ENCODE data around the gene RDH5.

Gene RDH5

GRCh38 chr12:55720071-55720564 lies at the start of gene RDH5:
Gene RDH5 (plus strand): TSS chr12:55720393. CDS start chr12:55721185, 792 bp downstream.
- no peak within 1 kb of the TSS for H3K4me3 ChIP-seq (ENCODE audit: low read depth, low read length)
- no peak for TF ChIP-seq CTCF (IDR thresholded peaks at IDR 0.05; ENCODE audit: low read depth, low read length)

GRCh38 chr12:55671746-55672145 lies 48.4 kb upstream of the RDH5 start:
- H3K4me3 ChIP-seq (ENCODE audit: low read depth, low read length) = no peak overlapping the region
- no peak for TF ChIP-seq CTCF (IDR thresholded peaks at IDR 0.05; ENCODE audit: low read depth, low read length)

GRCh38 chr12:55673638-55674037 lies 46.6 kb upstream of the RDH5 start:
- no peak overlapping the region for H3K4me3 ChIP-seq (ENCODE audit: low read depth, low read length)
- TF ChIP-seq CTCF (IDR thresholded peaks at IDR 0.05; ENCODE audit: low read depth, low read length) = no peak

GRCh38 chr12:55675666-55676065 lies 44.5 kb upstream of the RDH5 start:
- H3K4me3 ChIP-seq (ENCODE audit: low read depth, low read length) = no peak overlapping the region
- no peak for TF ChIP-seq CTCF (IDR thresholded peaks at IDR 0.05; ENCODE audit: low read depth, low read length)

GRCh38 chr12:55676707-55677106 lies 43.5 kb upstream of the RDH5 start:
- no peak overlapping the region for H3K4me3 ChIP-seq (ENCODE audit: low read depth, low read length)
- TF ChIP-seq CTCF (IDR thresholded peaks at IDR 0.05; ENCODE audit: low read depth, low read length) = no peak

GRCh38 chr12:55679691-55680090 lies 40.5 kb upstream of the RDH5 start:
- H3K4me3 ChIP-seq (ENCODE audit: low read depth, low read length) = no peak overlapping the region
- TF ChIP-seq CTCF (IDR thresholded peaks at IDR 0.05; ENCODE audit: low read depth, low read length) = no peak

GRCh38 chr12:55681142-55682077 lies 38.8 kb upstream of the RDH5 start:
- TF ChIP-seq CTCF (IDR thresholded peaks at IDR 0.05; ENCODE audit: low read depth, low read length) = peak; percentile 24
- H3K4me3 ChIP-seq (ENCODE audit: low read depth, low read length) = no peak overlapping the region

Data from WI38 (cell line).